K562 (cell line): ENCODE results near the gene TOR3A.
"Not testable (repeated sequence)": the region's sequence is repeated elsewhere in the genome, so short reads cannot be mapped to it uniquely, and the experiment has no call there.

Source experiments
- FOXM1 ChIP-seq, 2 experiments: fragments of 450-650 bp in 1 of 2; sonication (generic) in 1 of 2; formaldehyde crosslinking in 1 of 2; IDR thresholded peaks; 2 replicates each; pipeline versions ENCODE4 v1.6.1 to v1.9.0; 2017 to 2022; ENCODE audit warnings: low read depth in 2 of 2, mild to moderate bottlenecking in 2 of 2, missing genetic modification reagents in 1 of 2, moderate library complexity in 1 of 2
- SAP30 ChIP-seq: fragments of 200-600 bp; sonication (generic); IDR thresholded peaks from 2 replicates; pipeline ENCODE4 v1.6.1; 2012; ENCODE audit warnings: borderline replicate concordance, low read depth, mild to moderate bottlenecking, moderate library complexity, low read length, control low read depth, inconsistent platforms; ENCODE audit not compliant: insufficient read depth, poor library complexity, severe bottlenecking
- ZBTB7A ChIP-seq: IDR thresholded peaks from 2 replicates; pipeline ENCODE4 v1.6.1; 2011; ENCODE audit warnings: low read depth, mild to moderate bottlenecking, low read length, moderate library complexity, borderline replicate concordance; ENCODE audit not compliant: control insufficient read depth
- ZNF384 ChIP-seq: IDR thresholded peaks from 2 replicates; pipeline ENCODE4 v1.6.1; 2012; ENCODE audit warnings: low read depth, low read length, improper control_type of control experiment
- TF ChIP-seq, protein P1 (sequence below), 3 experiments: IDR thresholded peaks in 2 of 3; conservative IDR thresholded peaks in 1 of 3; 2 replicates each; pipeline ENCODE4 v1.5.1; 2011 to 2012; ENCODE audit warnings: low read length in 3 of 3, mild to moderate bottlenecking in 3 of 3, control low read depth in 2 of 3, improper control_type of control experiment in 1 of 3, inconsistent platforms in 1 of 3, low read depth in 1 of 3, mixed read lengths in 1 of 3, moderate library complexity in 1 of 3; ENCODE audit not compliant: insufficient read depth in 2 of 3

DNA sequence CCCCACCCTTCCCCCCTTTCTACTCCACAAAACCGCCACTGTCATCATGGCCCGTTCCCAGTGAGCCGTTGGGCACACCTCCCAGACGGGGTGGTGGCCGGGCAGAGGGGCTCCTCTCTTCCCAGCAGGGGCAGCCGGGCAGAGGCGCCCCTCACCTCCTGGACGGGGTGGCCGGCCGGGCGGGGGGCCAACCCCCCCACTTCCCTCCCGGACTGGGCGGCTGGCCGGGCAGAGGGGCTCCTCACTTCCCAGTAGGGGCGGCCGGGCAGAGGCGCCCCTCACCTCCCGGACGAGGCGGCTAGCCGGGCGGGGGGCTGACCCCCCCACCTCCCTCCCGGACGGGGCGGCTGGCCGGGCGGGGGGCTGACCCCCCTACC, 41.7 kb upstream of the TOR3A start:
- not testable (repeated sequence) for TF ChIP-seq SAP30; ZNF384; FOXM1 (IDR thresholded peaks at IDR 0.05; ENCODE audit: low read depth); FOXM1 (CRISPR knock-in tag; IDR thresholded peaks at IDR 0.05; ENCODE audit: low read depth)
- TF ChIP-seq, protein P1, sequence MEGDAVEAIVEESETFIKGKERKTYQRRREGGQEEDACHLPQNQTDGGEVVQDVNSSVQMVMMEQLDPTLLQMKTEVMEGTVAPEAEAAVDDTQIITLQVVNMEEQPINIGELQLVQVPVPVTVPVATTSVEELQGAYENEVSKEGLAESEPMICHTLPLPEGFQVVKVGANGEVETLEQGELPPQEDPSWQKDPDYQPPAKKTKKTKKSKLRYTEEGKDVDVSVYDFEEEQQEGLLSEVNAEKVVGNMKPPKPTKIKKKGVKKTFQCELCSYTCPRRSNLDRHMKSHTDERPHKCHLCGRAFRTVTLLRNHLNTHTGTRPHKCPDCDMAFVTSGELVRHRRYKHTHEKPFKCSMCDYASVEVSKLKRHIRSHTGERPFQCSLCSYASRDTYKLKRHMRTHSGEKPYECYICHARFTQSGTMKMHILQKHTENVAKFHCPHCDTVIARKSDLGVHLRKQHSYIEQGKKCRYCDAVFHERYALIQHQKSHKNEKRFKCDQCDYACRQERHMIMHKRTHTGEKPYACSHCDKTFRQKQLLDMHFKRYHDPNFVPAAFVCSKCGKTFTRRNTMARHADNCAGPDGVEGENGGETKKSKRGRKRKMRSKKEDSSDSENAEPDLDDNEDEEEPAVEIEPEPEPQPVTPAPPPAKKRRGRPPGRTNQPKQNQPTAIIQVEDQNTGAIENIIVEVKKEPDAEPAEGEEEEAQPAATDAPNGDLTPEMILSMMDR (IDR thresholded peaks at IDR 0.05 in 2 of 3, conservative IDR thresholded peaks at IDR 0.05 in 1 of 3; ENCODE audit: insufficient read depth in 2 of 3, low read depth in 1 of 3, low read length in 3 of 3): not testable (repeated sequence)
- 0 out of 2 replicates have a peak, but pooled peaks have one; percentile 16 for TF ChIP-seq ZBTB7A
